GM23338 (cell line): ENCODE measurements around the gene RAB3B. TPM values are rescaled to one million over a fixed set of nuclear protein-coding genes. Genes with fewer than 3 reads are reported as not detected.

Experiments
- ATAC-seq: fragments of 200-7000 bp; cut with Tn5 transposase; 3 replicates; pipeline ENCODE4 v1.9.1; 2020
- DNase-seq: peaks from one replicate; pipeline ENCODE4 v3.0.0-alpha.2; 2015; ENCODE audit warnings: low spot score
- H2AFZ ChIP-seq: fragments of 200-600 bp; sonication (generic); 2 replicates; pipeline ENCODE4 v1.8.0; 2016; ENCODE audit warnings: antibody characterized with exemption, mild to moderate bottlenecking, moderate library complexity
- H3F3A ChIP-seq: fragments of 200-600 bp; sonication (generic); replicated peaks from 2 replicates; pipeline ENCODE4 v1.8.0; 2017; ENCODE audit warnings: antibody characterized with exemption, mixed run types, low read depth
- H3K27ac ChIP-seq: fragments of 200-600 bp; sonication (generic); 2 replicates; pipeline ENCODE4 v1.6.1; 2016; ENCODE audit warnings: low read depth
- H3K27me3 ChIP-seq: fragments of 200-600 bp; sonication (generic); 2 replicates; pipeline ENCODE4 v1.8.0; 2016; ENCODE audit warnings: mild to moderate bottlenecking, mixed run types, moderate library complexity; ENCODE audit not compliant: insufficient read depth
- H3K36me3 ChIP-seq: fragments of 200-600 bp; sonication (generic); 2 replicates; pipeline ENCODE4 v1.8.0; 2016; ENCODE audit warnings: mild to moderate bottlenecking; ENCODE audit not compliant: insufficient read depth
- H3K4me1 ChIP-seq: fragments of 200-600 bp; sonication (generic); 2 replicates; pipeline ENCODE4 v1.8.0; 2016; ENCODE audit warnings: mild to moderate bottlenecking, moderate library complexity; ENCODE audit not compliant: insufficient read depth
- H3K4me2 ChIP-seq: fragments of 200-600 bp; sonication (generic); 2 replicates; pipeline ENCODE4 v1.7.1; 2017; ENCODE audit warnings: mixed run types
- H3K4me3 ChIP-seq: fragments of 200-600 bp; sonication (generic); 2 replicates; pipeline ENCODE4 v1.6.1; 2016; ENCODE audit warnings: mixed run types
- H3K79me2 ChIP-seq: fragments of 200-600 bp; sonication (generic); replicated peaks from 2 replicates; pipeline ENCODE4 v1.8.0; 2017; ENCODE audit warnings: mild to moderate bottlenecking; ENCODE audit not compliant: insufficient read depth
- H3K9me2 ChIP-seq: fragments of 200-600 bp; sonication (generic); 2 replicates; pipeline ENCODE4 v1.8.0; 2017; ENCODE audit not compliant: insufficient read depth
- H4K20me1 ChIP-seq: fragments of 200-600 bp; sonication (generic); replicated peaks from 2 replicates; pipeline ENCODE4 v1.8.0; 2017; ENCODE audit warnings: mild to moderate bottlenecking; ENCODE audit not compliant: insufficient read depth
- H3K27ac Mint-ChIP-seq: 2 replicates; pipeline ENCODE4 v1.8.0; 2020; ENCODE audit warnings: inconsistent platforms, mild to moderate bottlenecking, moderate library complexity, mixed read lengths
- H3K27me3 Mint-ChIP-seq: 3 replicates; pipeline ENCODE4 v1.8.0; 2022; ENCODE audit warnings: low read depth, mild to moderate bottlenecking, moderate library complexity, mixed read lengths, inconsistent platforms; ENCODE audit not compliant: insufficient read depth, poor library complexity
- H3K36me3 Mint-ChIP-seq: 3 replicates; pipeline ENCODE4 v1.8.0; 2021; ENCODE audit warnings: low read depth, mild to moderate bottlenecking, inconsistent platforms, moderate library complexity, mixed read lengths
- H3K4me1 Mint-ChIP-seq: 3 replicates; pipeline ENCODE4 v1.8.0; 2020; ENCODE audit warnings: mild to moderate bottlenecking, inconsistent platforms, mixed read lengths
- H3K4me3 Mint-ChIP-seq: 3 replicates; pipeline ENCODE4 v1.8.0; 2021; ENCODE audit warnings: moderate library complexity, mild to moderate bottlenecking, inconsistent platforms, mixed read lengths
- H3K9me3 Mint-ChIP-seq: 3 replicates; pipeline ENCODE4 v1.8.0; 2020; ENCODE audit warnings: moderate library complexity, mild to moderate bottlenecking, inconsistent platforms, mixed read lengths
- CREB1 ChIP-seq: fragments of 250-450 bp; sonication (Bioruptor Pico); IDR thresholded peaks from 2 replicates; pipeline ENCODE4 v1.5.0; 2020; ENCODE audit warnings: low read depth, mild to moderate bottlenecking, moderate library complexity
- CTCF ChIP-seq, 2 experiments: fragments of 200-600 bp in 1 of 2; sonication (generic) in 1 of 2; conservative IDR thresholded peaks; 2 replicates each; pipeline versions ENCODE4 v1.5.1 to v1.6.1; 2016 to 2017; ENCODE audit warnings: antibody characterized with exemption in 2 of 2, low read depth in 2 of 2, mild to moderate bottlenecking in 2 of 2, moderate library complexity in 1 of 2
- ETS1 ChIP-seq: IDR thresholded peaks from 2 replicates; pipeline ENCODE4 v1.6.1; 2016; ENCODE audit warnings: antibody characterized with exemption
- EZH2 ChIP-seq: fragments of 200-600 bp; sonication (generic); IDR thresholded peaks from one replicate; pipeline ENCODE4 v1.8.0; 2017; ENCODE audit warnings: antibody characterized with exemption, mild to moderate bottlenecking, low read depth; ENCODE audit not compliant: unreplicated experiment
- EZH2phosphoT487 ChIP-seq: fragments of 200-600 bp; sonication (generic); IDR thresholded peaks from one replicate; pipeline ENCODE4 v1.8.1; 2018; ENCODE audit warnings: antibody characterized with exemption; ENCODE audit not compliant: unreplicated experiment
- JUNB ChIP-seq: IDR thresholded peaks from one replicate; pipeline ENCODE4 v1.6.1; 2016; ENCODE audit warnings: antibody characterized with exemption; ENCODE audit not compliant: unreplicated experiment
- NANOG ChIP-seq: IDR thresholded peaks from 2 replicates; pipeline ENCODE4 v1.6.1; 2016; ENCODE audit warnings: antibody characterized with exemption, borderline replicate concordance
- POLR2AphosphoS5 ChIP-seq: IDR thresholded peaks from 2 replicates; pipeline ENCODE4 v1.6.1; 2016; ENCODE audit warnings: antibody characterized with exemption, low read depth
- REST ChIP-seq: IDR thresholded peaks from one replicate; pipeline ENCODE4 v1.6.1; 2018; ENCODE audit warnings: antibody characterized with exemption; ENCODE audit not compliant: unreplicated experiment
- STAT1 ChIP-seq: IDR thresholded peaks from one replicate; pipeline ENCODE4 v1.6.1; 2016; ENCODE audit warnings: antibody characterized with exemption; ENCODE audit not compliant: unreplicated experiment
- ZNF114 ChIP-seq: fragments of 250-450 bp; sonication (Bioruptor Pico); IDR thresholded peaks from 2 replicates; pipeline ENCODE4 v1.5.0; 2020; ENCODE audit warnings: mild to moderate bottlenecking, moderate library complexity
- ZNF331 ChIP-seq: fragments of 250-450 bp; sonication (Bioruptor Pico); IDR thresholded peaks from 2 replicates; pipeline ENCODE4 v1.5.0; 2020; ENCODE audit warnings: low read depth, mild to moderate bottlenecking, moderate library complexity
- ZNF462 ChIP-seq: fragments of 250-450 bp; sonication (Bioruptor Pico); IDR thresholded peaks from 2 replicates; pipeline ENCODE4 v1.5.0; 2020; ENCODE audit warnings: mild to moderate bottlenecking, moderate library complexity
- polyA plus RNA-seq: library from polyadenylated mRNA; unstranded; fragments of >200 nt; fragmentation: Nextera tagmentation; extraction: Ambion mirVana; gene quantifications from 2 replicates; pipeline ENCODE4 v1.2.1, GENCODE V29; 2016
- total RNA-seq: library from RNA; depleted of rRNA; stranded (reverse); fragments of >200 nt; shearing (Covaris generic); gene quantifications from 2 replicates; pipeline ENCODE4 v1.2.3, GENCODE V29; 2014

Gene RAB3B
- total and polyA plus RNA-seq, 2 experiments from 2014 or later: 18.3 to 37.9 TPM

GRCh38 chr1:51901151-51901550 is 89.3 kb downstream of the RAB3B start:
- no peak overlapping the region for H3K4me3 ChIP-seq
- H4K20me1 ChIP-seq: no peaks in the 10 kb centered on the region
- H3K4me1 Mint-ChIP-seq: peaks cover 8% of the 10 kb centered on the region; the same call in 2 of the 3 replicates
- H3K9me3 Mint-ChIP-seq: peaks cover 4% of the 10 kb centered on the region; the same call in 2 of the 3 replicates
- no peak for ATAC-seq
- H3K36me3 Mint-ChIP-seq: peaks cover under 1% of the 10 kb centered on the region; the same call in 1 of the 3 replicates
- no peaks in the 10 kb centered on the region for H3K79me2 ChIP-seq
- H3K27me3 ChIP-seq: no peaks in the 10 kb centered on the region
- H3K4me3 Mint-ChIP-seq: no peak overlapping the region
- H3K4me1 ChIP-seq: no peaks in the 10 kb centered on the region
- H3K36me3 ChIP-seq: no peaks in the 10 kb centered on the region
- H3K9me2 ChIP-seq: no peaks in the 10 kb centered on the region
- TF ChIP-seq ZNF331 (CRISPR knock-in tag) (no peak), ZNF462 (CRISPR knock-in tag) (no peak), REST (no peak), ETS1 (no peak), EZH2 (no peak), JUNB (no peak), STAT1 (no peak), CREB1 (no peak), NANOG (no peak), ZNF114 (CRISPR knock-in tag) (no peak), POLR2AphosphoS5 (no peak), CTCF (conservative IDR thresholded peaks at IDR 0.05; ENCODE audit: low read depth in 2 of 2) (no peak), EZH2phosphoT487 (no peak)
- no peaks in the 10 kb centered on the region for H3F3A ChIP-seq
- H3K27ac ChIP-seq: no peak overlapping the region
- peaks cover under 1% of the 10 kb centered on the region for H3K27me3 Mint-ChIP-seq
- DNase-seq: no peak
- H2AFZ ChIP-seq: no peak overlapping the region
- no peak overlapping the region for H3K27ac Mint-ChIP-seq
- no peak overlapping the region for H3K4me2 ChIP-seq
